ENCODE measurements around the gene GALNT17. TPM values are rescaled to one million over a fixed set of nuclear protein-coding genes. Genes with fewer than 3 reads are reported as not detected.

GALNT17 gene
- total RNA-seq, 1 experiment from 2014 or later: not detected

GRCh38 chr7:71753236-71753635 lies 621.3 kb downstream of the GALNT17 start:
- DNase-seq (ENCODE audit: low read depth in 1 of 2, low spot score in 2 of 2): no peak
- no peak overlapping the region for H3K4me3 ChIP-seq
- H3K27ac ChIP-seq: no peak overlapping the region
- peaks cover 16% of the 10 kb centered on the region; the same call in 1 of the 2 replicates for H3K9me3 ChIP-seq (replicated peaks)
- H3K27me3 ChIP-seq (replicated peaks): no peaks in the 10 kb centered on the region
- H3K4me1 ChIP-seq (replicated peaks): no peaks in the 10 kb centered on the region
- no peaks in the 10 kb centered on the region for H3K36me3 ChIP-seq

- no peak overlapping the region for H3K4me3 ChIP-seq
- no peaks in the 10 kb centered on the region for H3K36me3 ChIP-seq
- no peak for DNase-seq (ENCODE audit: low read depth in 1 of 2, low spot score in 2 of 2)
- H3K27ac ChIP-seq: no peak overlapping the region
- H3K27me3 ChIP-seq (replicated peaks): no peaks in the 10 kb centered on the region
- no peaks in the 10 kb centered on the region for H3K4me1 ChIP-seq (replicated peaks)
- H3K9me3 ChIP-seq (replicated peaks): peaks cover 11% of the 10 kb centered on the region; the same call in 1 of the 2 replicates
These were observed 622.2 kb downstream of the GALNT17 start for GRCh38 chr7:71753956-71754664.

- Histone ChIP-seq H3K36me3 (no peaks in the 10 kb centered on the region), H3K9me3 (replicated peaks) (peaks cover 11% of the 10 kb centered on the region; the same call in 1 of the 2 replicates), H3K4me1 (replicated peaks) (no peaks in the 10 kb centered on the region), H3K27ac (no peak overlapping the region), H3K4me3 (no peak overlapping the region), H3K27me3 (replicated peaks) (no peaks in the 10 kb centered on the region)
- no peak for DNase-seq (ENCODE audit: low read depth in 1 of 2, low spot score in 2 of 2)
These were observed 622.9 kb downstream of the GALNT17 start for GRCh38 chr7:71754828-71755227.

DNA sequence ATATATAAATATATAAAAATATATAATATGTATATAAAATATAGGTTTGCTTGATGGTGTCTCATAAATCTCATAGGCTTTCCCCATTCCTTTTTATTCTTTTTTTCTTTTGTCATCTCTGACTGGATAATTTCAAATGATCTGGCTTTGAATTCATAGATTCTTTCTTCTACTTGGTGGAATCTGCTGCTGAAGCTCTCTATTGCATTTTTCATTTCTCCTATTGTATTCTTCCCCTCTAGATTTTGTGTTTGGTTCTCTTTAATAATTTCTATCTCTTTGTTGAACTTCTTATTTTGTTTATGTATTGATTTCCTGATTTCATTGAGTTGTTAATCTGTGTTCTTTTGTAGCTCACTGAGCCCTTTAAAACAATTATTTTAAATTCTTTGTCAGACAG lies 629.4 kb downstream of the GALNT17 start:
- Histone ChIP-seq H3K4me1 (replicated peaks) (no peaks in the 10 kb centered on the region), H3K4me3 (no peak overlapping the region), H3K27me3 (replicated peaks) (no peaks in the 10 kb centered on the region), H3K9me3 (replicated peaks) (peaks cover 3% of the 10 kb centered on the region; the same call in 1 of the 2 replicates), H3K27ac (no peak overlapping the region), H3K36me3 (no peaks in the 10 kb centered on the region)
- DNase-seq (ENCODE audit: low read depth in 1 of 2, low spot score in 2 of 2): no peak

Measured in SJSA1 (cell line).